HuH-7 (cell line): ENCODE results near the gene FLYWCH2.

Experiments
- DNase-seq: peaks from one replicate; pipeline ENCODE4 v3.0.0; 2011; ENCODE audit warnings: low spot score

FLYWCH2 gene, protein sequence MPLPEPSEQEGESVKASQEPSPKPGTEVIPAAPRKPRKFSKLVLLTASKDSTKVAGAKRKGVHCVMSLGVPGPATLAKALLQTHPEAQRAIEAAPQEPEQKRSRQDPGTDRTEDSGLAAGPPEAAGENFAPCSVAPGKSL

DNA sequence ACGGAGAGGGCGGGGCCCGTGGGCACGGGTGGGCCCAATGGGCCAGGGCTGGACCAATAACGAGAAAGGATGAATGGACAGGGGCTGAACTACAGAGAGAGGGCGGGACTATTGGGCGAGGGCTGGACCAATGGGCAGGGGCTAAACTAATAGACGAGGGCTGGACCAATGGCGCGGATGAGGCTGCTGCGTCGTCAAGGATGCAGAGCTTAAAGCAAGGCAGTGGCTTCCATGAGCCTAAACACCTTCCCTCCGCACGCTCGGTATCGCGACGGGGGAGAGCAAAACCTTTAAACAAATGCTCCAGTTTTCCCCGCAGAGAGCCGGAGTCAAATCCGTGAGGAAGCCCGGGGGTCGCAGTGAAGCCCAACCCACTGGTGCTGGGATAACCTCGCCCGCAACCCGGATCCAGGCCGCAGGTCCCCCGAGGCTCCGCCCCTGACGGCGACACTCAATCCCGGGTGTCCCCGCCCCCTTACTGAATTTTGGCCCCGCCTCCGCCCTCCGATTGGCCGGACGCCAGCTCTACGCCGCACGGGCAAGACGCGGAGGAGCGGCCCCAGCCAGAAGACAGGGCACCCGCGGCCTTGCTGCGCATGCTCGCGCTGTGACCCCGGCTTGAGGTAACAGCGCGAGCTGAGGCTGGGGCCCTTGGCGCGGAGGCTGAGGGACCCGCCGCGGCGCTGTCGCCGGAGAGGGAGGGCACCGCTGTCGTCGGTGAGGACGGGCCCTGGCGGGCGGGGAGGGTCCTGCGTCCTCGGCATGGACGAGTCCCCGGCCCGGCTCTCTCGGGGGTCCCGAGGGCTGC lies at the start of gene FLYWCH2:
FLYWCH2 (plus strand) TSS at position 566 of the 808 bp plus-strand sequence. CDS start 13,235 bp downstream, outside the sequence.
- DNase-seq = peak; percentile 95

GRCh38 chr16:2833776-2834175 lies 49.2 kb upstream of the FLYWCH2 start:
- DNase-seq = no peak

DNA sequence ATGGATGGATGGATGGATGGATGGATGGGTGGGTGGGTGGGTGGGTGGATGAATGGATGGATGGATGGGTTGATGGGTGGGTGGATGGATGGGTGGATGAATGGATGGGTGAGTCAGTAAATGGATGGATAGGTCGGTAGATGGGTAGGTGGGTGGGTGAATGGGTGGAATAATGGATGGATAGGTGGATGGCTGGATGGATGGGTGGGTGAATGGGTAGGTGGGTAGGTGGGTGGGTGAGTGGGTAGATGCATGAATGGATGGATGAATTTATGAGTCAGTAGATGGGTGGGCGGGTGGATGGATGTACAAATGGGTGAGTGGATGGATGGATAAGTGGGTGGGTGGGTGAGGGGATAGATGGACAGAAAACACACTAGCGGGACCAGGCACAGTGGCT lies 48.0 kb upstream of the FLYWCH2 start:
- DNase-seq = no peak

- no peak for DNase-seq
These were observed 47.1 kb upstream of the FLYWCH2 start for GRCh38 chr16:2835638-2836493.

DNA sequence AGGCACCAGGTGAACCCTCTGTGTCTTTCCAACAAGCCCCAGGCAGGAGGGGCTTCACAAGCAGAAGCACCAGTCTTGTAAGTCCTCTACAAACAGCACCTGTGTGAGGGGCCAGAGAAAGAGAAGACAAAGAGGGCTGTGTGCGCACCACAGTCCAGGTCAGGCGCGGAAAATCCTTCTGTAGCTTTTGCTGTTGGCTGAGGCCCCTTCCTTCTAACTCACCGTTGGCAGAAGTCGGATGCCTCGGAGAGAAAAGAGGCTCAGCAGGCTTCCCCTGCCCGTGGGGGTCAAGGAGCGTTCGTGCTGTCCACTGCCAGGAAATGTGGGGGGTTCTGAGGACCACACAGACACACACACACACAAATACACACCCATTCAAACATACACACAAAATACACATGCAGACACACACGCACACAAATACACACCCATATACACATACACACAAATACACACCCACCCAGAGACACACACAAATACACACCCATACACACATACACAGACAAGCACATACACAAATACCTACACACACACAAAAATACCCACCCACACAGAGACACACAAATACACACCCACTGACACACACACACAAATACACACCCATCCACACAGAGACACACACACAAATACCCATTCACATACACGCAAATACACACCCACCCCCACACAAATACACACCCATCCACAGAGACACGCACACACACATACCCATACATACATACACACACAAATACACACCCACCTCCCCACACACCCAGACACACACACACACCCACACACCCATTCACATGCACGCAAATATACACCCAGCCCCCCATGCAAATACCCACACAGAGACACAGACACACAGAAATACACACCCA lies 46.1 kb upstream of the FLYWCH2 start:
- DNase-seq = no peak

- peak; percentile 90 for DNase-seq
These were observed 44.1 kb upstream of the FLYWCH2 start for GRCh38 chr16:2838928-2839327.

DNA sequence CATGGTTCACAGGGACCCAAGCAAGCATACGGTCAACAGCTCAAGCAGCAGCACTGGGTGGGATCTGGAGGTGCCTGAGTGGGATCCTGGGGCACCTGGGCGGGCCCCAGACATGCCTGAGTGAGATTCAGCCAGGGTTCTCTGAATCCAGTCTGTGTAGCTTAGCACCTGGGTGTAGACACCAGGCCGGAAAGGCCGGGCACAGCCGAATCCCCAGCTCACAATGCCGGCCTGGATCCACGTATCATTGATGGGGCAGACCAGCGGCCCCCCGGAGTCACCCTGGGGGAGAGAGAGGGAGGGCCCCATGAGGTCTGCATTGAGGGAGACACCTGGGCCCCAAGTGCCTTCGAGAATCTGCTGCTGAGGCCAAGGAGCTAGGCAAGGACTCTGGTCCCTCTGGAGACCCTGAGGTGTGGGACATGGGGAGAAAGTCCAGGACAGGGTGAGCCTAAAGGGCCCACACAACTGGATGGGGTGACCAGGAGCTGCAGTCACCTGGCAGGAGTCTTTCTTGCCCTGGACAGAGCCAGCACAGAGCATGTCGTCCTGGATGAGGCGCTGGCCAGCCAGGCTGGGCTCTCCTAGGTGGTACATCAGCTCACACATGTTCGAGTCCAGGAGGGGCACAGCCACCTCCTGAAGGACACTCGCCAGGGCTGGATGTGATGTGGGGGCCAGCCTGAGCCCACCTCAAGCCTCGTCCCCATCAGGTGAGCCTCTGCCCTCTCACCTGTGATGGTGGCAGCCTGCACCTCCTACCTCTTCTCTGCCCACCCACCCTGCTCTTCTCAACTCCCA lies 43.2 kb upstream of the FLYWCH2 start:
- no peak for DNase-seq

DNA sequence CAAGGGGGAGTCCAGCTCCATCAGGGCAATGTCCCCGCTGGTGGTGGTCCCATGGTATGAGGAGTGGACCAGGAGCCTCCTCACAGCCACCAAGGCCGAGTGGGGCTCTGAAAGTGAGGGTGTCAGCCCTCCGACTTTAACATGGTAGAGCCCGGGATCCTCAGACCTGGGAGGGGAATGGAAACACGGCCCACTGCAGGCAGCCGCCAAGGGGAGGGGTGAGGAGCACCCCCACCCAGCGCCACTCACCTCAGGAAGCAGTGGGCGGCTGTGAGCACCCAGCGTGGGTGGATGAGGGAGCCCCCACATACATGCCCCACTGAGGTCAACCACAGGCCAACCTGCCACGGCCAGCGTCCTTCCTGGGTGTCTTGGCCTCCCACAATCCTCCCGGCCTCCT lies 42.1 kb upstream of the FLYWCH2 start:
- no peak for DNase-seq

- DNase-seq = no peak
These were observed 41.2 kb upstream of the FLYWCH2 start for GRCh38 chr16:2841606-2842339.

- DNase-seq = peak; percentile 51
These were observed 40.5 kb upstream of the FLYWCH2 start for GRCh38 chr16:2842340-2843000.

- no peak for DNase-seq
These were observed 39.5 kb upstream of the FLYWCH2 start for GRCh38 chr16:2843526-2843925.

GRCh38 chr16:2845116-2845515 lies 37.9 kb upstream of the FLYWCH2 start:
- DNase-seq = no peak

- no peak for DNase-seq
These were observed 36.3 kb upstream of the FLYWCH2 start for GRCh38 chr16:2846511-2847310.

GRCh38 chr16:2848933-2849725 lies 33.9 kb upstream of the FLYWCH2 start:
- DNase-seq = no peak

DNA sequence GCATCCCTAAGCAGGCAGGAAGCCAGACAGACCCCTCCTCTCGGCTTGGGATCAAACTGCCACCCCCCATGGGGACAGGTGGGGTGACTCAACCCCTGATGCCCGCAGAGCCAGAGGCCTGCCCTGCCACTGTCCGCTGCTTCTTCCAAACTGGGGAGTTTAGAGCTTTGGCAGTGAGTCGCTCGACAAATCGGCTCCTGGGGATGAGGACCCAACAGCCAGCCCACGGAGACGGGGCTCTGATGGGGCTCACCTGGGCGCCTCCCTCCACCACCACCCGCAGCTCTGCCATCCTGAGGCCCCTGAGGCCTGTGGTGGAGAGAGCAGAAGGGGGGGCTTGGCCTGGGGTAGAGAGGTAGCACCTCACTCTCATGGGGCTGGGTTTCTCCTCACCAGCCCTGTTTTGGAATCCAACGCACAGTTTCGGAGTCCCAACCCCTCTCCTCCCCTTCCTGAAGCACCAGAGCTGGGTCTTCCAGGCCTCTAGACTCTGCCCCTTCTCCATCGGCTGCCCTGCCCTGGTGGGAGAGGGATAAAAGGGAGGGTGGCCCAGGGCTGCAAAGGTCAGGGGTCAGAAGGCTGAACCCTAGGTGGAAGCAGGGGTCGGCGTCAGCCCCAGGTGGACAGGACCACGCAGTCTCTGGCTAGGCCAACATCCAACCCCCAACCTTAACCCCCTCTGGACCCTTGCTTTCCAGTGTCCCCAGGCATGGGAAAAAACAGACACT lies 30.8 kb upstream of the FLYWCH2 start:
- DNase-seq = no peak

- DNase-seq = no peak
These were observed 30.1 kb upstream of the FLYWCH2 start for GRCh38 chr16:2852731-2853507.
